Endothelial cell (in vitro differentiated cells): ENCODE results near the gene KIAA1217. TPM values are rescaled to one million over a fixed set of nuclear protein-coding genes. Genes with fewer than 3 reads are reported as not detected.

Source experiments
- DNase-seq: peaks from one replicate; pipeline ENCODE4 v3.0.0; 2021; ENCODE audit warnings: low spot score
- H3K27ac Mint-ChIP-seq: one replicate; pipeline ENCODE4 v1.8.0; 2021; ENCODE audit warnings: mixed read lengths, inconsistent platforms; ENCODE audit not compliant: unreplicated experiment
- H3K27me3 Mint-ChIP-seq: one replicate; pipeline ENCODE4 v1.8.0; 2021; ENCODE audit warnings: mild to moderate bottlenecking, moderate library complexity, mixed read lengths, inconsistent platforms; ENCODE audit not compliant: unreplicated experiment
- H3K36me3 Mint-ChIP-seq: one replicate; pipeline ENCODE4 v1.8.0; 2021; ENCODE audit warnings: mild to moderate bottlenecking, low read depth, mixed read lengths, inconsistent platforms; ENCODE audit not compliant: unreplicated experiment
- H3K4me1 Mint-ChIP-seq: one replicate; pipeline ENCODE4 v1.8.0; 2021; ENCODE audit warnings: mild to moderate bottlenecking, mixed read lengths, inconsistent platforms; ENCODE audit not compliant: unreplicated experiment
- H3K4me3 Mint-ChIP-seq: one replicate; pipeline ENCODE4 v1.8.0; 2021; ENCODE audit warnings: mild to moderate bottlenecking, mixed read lengths, inconsistent platforms; ENCODE audit not compliant: unreplicated experiment
- H3K9me3 Mint-ChIP-seq: one replicate; pipeline ENCODE4 v1.8.0; 2021; ENCODE audit warnings: mixed read lengths, inconsistent platforms; ENCODE audit not compliant: unreplicated experiment
- total RNA-seq: library from RNA; stranded (reverse); fragmentation: NEBNext Ultra II Directional; extraction: Animal tissue kit (Norgen Biotek cat#: 25700); gene quantifications from one replicate; pipeline ENCODE4 v1.2.1, GENCODE V29; 2021; ENCODE audit not compliant: unreplicated experiment
- TF ChIP-seq, protein P1 (sequence below): fragments of 200-600 bp; sonication (generic); IDR thresholded peaks from one replicate; pipeline ENCODE4 v1.5.0; 2021; ENCODE audit warnings: antibody characterized with exemption; ENCODE audit not compliant: unreplicated experiment

KIAA1217 gene
- total RNA-seq, 1 donor from 2014 or later, result 70.8 TPM

DNA sequence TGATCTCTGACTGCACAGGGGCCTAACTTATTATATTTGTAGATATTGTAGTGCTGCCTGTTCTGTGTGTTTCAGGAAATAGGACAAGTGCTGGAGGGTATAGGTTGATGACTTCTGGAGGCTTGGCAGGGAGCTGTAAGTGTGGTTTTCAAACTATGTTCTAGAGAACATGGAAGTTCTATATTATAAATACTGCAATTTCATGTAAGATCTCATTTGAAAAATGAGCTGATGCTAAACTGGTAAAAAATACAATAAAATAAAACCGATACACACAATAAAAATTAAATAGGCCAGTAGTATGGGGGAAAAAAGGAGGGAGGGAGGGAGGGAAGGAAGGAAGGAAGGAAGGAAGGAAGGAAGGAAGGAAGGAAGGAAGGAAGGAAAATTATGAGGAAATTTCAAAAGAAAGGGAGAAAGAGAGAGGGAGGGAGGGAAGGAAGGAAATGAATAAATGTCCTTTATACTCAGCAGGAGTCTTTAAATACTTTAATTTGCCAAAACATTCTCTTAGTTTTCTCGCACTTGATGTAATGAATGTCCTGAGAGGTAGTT is 181.3 kb downstream of the KIAA1217 start:
- no peak overlapping the region for H3K27ac Mint-ChIP-seq
- DNase-seq, result no peak
- H3K4me1 Mint-ChIP-seq, result peaks cover 17% of the 10 kb centered on the region
- H3K27me3 Mint-ChIP-seq, result peaks cover 6% of the 10 kb centered on the region
- H3K9me3 Mint-ChIP-seq, result no peaks in the 10 kb centered on the region
- TF ChIP-seq, protein P1, sequence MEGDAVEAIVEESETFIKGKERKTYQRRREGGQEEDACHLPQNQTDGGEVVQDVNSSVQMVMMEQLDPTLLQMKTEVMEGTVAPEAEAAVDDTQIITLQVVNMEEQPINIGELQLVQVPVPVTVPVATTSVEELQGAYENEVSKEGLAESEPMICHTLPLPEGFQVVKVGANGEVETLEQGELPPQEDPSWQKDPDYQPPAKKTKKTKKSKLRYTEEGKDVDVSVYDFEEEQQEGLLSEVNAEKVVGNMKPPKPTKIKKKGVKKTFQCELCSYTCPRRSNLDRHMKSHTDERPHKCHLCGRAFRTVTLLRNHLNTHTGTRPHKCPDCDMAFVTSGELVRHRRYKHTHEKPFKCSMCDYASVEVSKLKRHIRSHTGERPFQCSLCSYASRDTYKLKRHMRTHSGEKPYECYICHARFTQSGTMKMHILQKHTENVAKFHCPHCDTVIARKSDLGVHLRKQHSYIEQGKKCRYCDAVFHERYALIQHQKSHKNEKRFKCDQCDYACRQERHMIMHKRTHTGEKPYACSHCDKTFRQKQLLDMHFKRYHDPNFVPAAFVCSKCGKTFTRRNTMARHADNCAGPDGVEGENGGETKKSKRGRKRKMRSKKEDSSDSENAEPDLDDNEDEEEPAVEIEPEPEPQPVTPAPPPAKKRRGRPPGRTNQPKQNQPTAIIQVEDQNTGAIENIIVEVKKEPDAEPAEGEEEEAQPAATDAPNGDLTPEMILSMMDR, result no peak
- H3K36me3 Mint-ChIP-seq, result peaks cover 18% of the 10 kb centered on the region
- H3K4me3 Mint-ChIP-seq, result no peak overlapping the region

DNA sequence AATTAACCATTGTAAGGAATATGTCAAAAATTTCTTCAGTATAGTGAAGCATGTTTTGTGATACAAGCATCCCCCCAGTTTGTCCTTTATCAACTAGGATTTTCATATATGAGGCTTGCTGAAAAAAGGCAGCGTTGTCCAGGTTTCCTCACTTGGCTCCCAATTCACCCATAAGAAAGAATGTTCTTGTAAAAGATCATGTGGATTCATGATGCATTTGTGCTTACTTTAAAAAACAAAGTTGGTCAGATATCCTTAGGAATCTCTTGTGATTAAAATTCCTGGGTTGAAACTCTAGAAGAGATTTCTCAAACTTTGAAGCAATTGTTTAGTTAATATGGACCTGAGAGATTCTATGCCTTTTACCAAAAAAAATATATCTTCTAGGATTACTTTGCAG is 181.8 kb downstream of the KIAA1217 start:
- TF ChIP-seq, protein P1, result no peak
- peaks cover 11% of the 10 kb centered on the region for H3K4me1 Mint-ChIP-seq
- peaks cover 6% of the 10 kb centered on the region for H3K27me3 Mint-ChIP-seq
- no peaks in the 10 kb centered on the region for H3K9me3 Mint-ChIP-seq
- H3K4me3 Mint-ChIP-seq, result no peak overlapping the region
- no peak for DNase-seq
- peaks cover 20% of the 10 kb centered on the region for H3K36me3 Mint-ChIP-seq
- no peak overlapping the region for H3K27ac Mint-ChIP-seq

DNA sequence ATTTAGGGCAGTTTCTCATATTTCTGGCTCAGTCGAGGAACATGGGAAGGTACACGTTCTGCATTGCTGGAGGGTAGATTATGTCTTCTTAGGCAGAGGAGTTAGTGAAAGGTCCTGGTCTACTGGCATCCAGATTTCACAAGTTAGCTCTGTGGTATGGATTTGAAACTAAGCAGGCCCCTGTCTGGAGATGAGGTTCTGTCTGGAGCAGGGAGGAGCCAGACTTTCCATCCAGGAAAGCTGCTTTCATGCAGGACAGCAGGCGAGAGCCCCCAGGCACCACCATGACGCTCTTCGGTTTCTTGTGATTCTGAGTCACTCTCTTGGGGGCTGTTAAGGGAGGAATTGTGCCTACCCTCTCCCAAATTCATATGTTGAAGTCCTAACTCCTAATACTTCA is 184.3 kb downstream of the KIAA1217 start:
- Mint-ChIP-seq H3K4me1 (no peaks in the 10 kb centered on the region), H3K27ac (no peak overlapping the region), H3K4me3 (no peak overlapping the region), H3K27me3 (peaks cover 6% of the 10 kb centered on the region), H3K36me3 (peaks cover 11% of the 10 kb centered on the region), H3K9me3 (no peaks in the 10 kb centered on the region)
- TF ChIP-seq, protein P1, result no peak
- DNase-seq, result no peak

DNA sequence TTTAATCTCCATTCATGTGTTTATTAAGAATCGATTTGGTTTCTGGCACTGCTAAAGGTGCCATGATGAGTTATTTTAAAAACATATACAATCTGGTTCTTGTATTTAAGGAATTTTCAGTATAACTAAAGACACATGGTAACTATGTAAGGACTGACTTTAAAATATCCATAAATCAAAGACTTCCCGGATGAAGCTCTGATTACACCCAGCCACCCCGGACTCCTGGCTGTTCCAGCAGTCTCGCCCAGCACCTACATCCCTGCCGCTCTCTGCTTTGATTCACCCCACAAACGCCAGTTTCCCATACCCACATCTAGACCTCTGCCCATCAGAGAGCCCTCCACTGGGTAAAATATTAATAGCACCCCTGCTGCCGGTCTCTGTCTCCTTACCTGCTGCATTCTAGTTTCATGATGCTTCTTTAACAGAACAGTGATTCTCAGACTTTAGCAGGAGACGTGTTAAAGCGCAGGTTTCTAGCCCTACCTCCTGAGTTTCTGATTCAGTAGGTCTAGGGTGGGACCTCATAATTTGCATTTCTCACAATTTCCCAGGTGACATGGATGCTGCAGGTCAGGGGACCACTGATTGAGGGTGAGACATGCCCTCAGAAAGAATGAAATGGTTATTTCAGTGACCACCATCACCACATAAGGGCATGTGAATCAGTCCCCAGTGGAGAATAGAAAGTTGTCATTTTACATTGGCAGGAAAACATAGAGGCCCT is 185.7 kb downstream of the KIAA1217 start:
- Mint-ChIP-seq H3K4me1 (no peaks in the 10 kb centered on the region), H3K4me3 (no peak overlapping the region), H3K27me3 (peaks cover 6% of the 10 kb centered on the region), H3K9me3 (no peaks in the 10 kb centered on the region), H3K27ac (no peak overlapping the region), H3K36me3 (peaks cover 11% of the 10 kb centered on the region)
- TF ChIP-seq, protein P1, result no peak
- no peak for DNase-seq

DNA sequence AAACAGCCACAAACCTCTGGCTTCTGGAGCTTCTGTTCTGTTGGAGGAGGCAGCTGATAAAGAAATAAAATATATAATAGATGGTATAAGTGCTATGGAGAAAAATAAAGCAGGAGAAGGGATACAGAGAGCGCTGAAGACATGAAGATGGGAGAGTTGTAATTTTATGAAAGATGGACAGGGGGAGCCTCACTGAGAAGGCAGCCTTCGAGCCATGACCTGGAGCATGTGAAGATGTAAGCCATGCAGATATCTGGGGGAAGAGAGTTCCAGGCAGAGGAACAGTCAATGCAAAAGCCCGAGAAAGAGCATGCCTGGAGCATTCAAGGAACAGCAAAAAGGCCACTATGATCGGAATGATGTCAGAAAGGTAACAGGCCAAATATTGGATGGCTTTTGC is 187.5 kb downstream of the KIAA1217 start:
- H3K9me3 Mint-ChIP-seq, result no peaks in the 10 kb centered on the region
- no peaks in the 10 kb centered on the region for H3K4me1 Mint-ChIP-seq
- no peak overlapping the region for H3K4me3 Mint-ChIP-seq
- no peak for DNase-seq
- H3K27ac Mint-ChIP-seq, result no peak overlapping the region
- H3K27me3 Mint-ChIP-seq, result peaks cover 4% of the 10 kb centered on the region
- peaks cover 5% of the 10 kb centered on the region for H3K36me3 Mint-ChIP-seq
- TF ChIP-seq, protein P1, result no peak
